Endodermal cell (in vitro differentiated cells): Measurements from ENCODE around the gene ATP6V0B. TPM values are rescaled to one million over a fixed set of nuclear protein-coding genes. Genes with fewer than 3 reads are reported as not detected.

Source experiments
- DNase-seq: peaks from one replicate; pipeline ENCODE4 v3.0.0-alpha.2; 2017
- H3K27ac ChIP-seq: 2 replicates; pipeline ENCODE4 v1.5.1; 2013; ENCODE audit warnings: mild to moderate bottlenecking, low read depth, low read length, moderate library complexity
- H3K27me3 ChIP-seq: 2 replicates; pipeline ENCODE4 v1.6.1; 2013; ENCODE audit warnings: mild to moderate bottlenecking, low read length, moderate library complexity; ENCODE audit not compliant: insufficient read depth, control insufficient read depth, poor library complexity, severe bottlenecking
- H3K36me3 ChIP-seq: 2 replicates; pipeline ENCODE4 v1.7.0; 2013; ENCODE audit warnings: mild to moderate bottlenecking, low read length, moderate library complexity; ENCODE audit not compliant: control insufficient read depth, insufficient read depth
- H3K4me1 ChIP-seq: one replicate; pipeline ENCODE4 v1.7.0; 2013; ENCODE audit warnings: low read length; ENCODE audit not compliant: control insufficient read depth, insufficient read depth
- H3K4me3 ChIP-seq: 2 replicates; pipeline ENCODE4 v1.5.1; 2013; ENCODE audit warnings: mild to moderate bottlenecking, low read length, moderate library complexity
- H3K9ac ChIP-seq: 2 replicates; pipeline ENCODE4 v1.6.1; 2013; ENCODE audit warnings: mild to moderate bottlenecking, low read length, moderate library complexity; ENCODE audit not compliant: poor library complexity, severe bottlenecking; ENCODE audit errors: extremely low read depth
- H3K9me3 ChIP-seq: 2 replicates; pipeline ENCODE4 v1.6.1; 2013; ENCODE audit warnings: mild to moderate bottlenecking, low read length, moderate library complexity; ENCODE audit not compliant: control insufficient read depth
- H3K27ac Mint-ChIP-seq: 2 replicates; pipeline ENCODE4 v1.8.0; 2020; ENCODE audit warnings: mixed read lengths
- H3K27me3 Mint-ChIP-seq: 2 replicates; pipeline ENCODE4 v1.8.0; 2021; ENCODE audit warnings: mild to moderate bottlenecking, mixed read lengths; ENCODE audit not compliant: insufficient read depth
- H3K36me3 Mint-ChIP-seq: 2 replicates; pipeline ENCODE4 v1.8.0; 2020; ENCODE audit warnings: low read depth, mixed read lengths
- H3K4me1 Mint-ChIP-seq: 2 replicates; pipeline ENCODE4 v1.8.0; 2020; ENCODE audit warnings: mixed read lengths
- H3K4me3 Mint-ChIP-seq: 2 replicates; pipeline ENCODE4 v1.8.0; 2020; ENCODE audit warnings: mild to moderate bottlenecking, moderate library complexity, mixed read lengths
- H3K9me3 Mint-ChIP-seq: 2 replicates; pipeline ENCODE4 v1.8.0; 2020; ENCODE audit warnings: mild to moderate bottlenecking, mixed read lengths
- WGBS, 2 experiments: methylation state at CpG; one replicate each; pipeline versions ENCODE4 v1.1.5 to v1.1.7; 2013; ENCODE audit warnings: missing lambda C conversion rate in 2 of 2, mixed read lengths in 1 of 2; ENCODE audit not compliant: insufficient coverage in 1 of 2, insufficient read length in 1 of 2; 5-methylcytosine and 5-hydroxymethylcytosine counted together
- total RNA-seq, 2 donors: library from RNA; stranded (reverse); fragmentation: NEBNext Ultra II Directional in 1 of 2; extraction: Animal tissue kit (Norgen Biotek cat#: 25700) in 1 of 2; gene quantifications; 2 replicates in 1 of 2; 3 replicates in 1 of 2; pipeline ENCODE4 v1.2.1, GENCODE V29; 2021
- TF ChIP-seq, protein P1 (sequence below): fragments of 200-600 bp; sonication (generic); conservative IDR thresholded peaks from 2 replicates; pipeline ENCODE4 v1.5.0; 2021; ENCODE audit warnings: antibody characterized with exemption, mild to moderate bottlenecking

Gene ATP6V0B
- total RNA-seq, 2 donors from 2014 or later = 108 to 116 TPM

DNA sequence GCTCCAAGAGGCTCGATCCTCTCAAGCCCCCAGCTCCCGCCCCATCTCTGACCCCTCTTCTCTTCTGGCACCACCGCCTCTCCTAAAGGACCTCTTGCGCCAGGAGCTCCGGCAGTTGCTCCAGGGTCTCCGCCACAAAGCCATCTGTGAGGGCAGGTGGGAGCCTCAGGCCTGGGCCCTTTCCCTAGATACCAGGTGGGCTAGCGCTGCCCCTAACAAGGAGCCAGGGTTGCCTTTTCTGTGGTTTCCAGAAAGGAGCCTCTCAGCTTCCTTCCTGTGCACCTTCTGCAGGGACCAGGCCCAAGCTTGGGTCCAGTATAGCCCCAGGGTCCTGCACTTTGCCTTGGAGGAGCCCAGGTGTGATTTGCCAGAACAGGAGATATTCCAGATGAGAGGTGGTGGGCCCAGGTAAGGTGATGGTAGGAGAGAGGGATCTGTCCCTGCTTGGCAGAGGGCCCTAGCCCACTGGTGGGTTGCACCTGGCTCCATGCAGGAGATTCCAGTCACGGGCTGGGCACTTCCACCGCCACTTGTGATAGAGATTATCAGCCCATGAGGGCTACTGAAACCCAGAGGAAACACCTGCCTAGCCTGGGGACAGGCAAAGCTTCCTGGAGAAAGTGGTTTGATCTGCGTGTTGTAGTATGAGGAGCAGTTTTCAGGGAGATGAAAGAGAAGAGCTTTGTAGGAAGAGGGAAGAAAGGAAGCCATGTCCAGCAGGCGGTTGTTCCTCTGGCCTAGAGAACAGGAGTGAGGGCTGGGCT lies 17.7 kb downstream of the ATP6V0B start:
- H3K36me3 ChIP-seq = peaks cover 3% of the 10 kb centered on the region
- DNase-seq = no peak
- Mint-ChIP-seq H3K36me3 (no peaks in the 10 kb centered on the region), H3K9me3 (no peaks in the 10 kb centered on the region), H3K4me1 (peaks cover 23% of the 10 kb centered on the region), H3K27me3 (no peaks in the 10 kb centered on the region), H3K4me3 (peak overlapping the region; percentile 78), H3K27ac (peak overlapping the region; percentile 84)
- peak overlapping the region; percentile 25 for H3K9ac ChIP-seq
- no peaks in the 10 kb centered on the region for H3K9me3 ChIP-seq
- H3K4me3 ChIP-seq = peak overlapping the region; percentile 82
- WGBS, 2 experiments = 50 to 63% methylated on average over 9 to 11 of the region's 11 CpGs
- peaks cover 15% of the 10 kb centered on the region for H3K4me1 ChIP-seq
- no peak overlapping the region for H3K27ac ChIP-seq
- H3K27me3 ChIP-seq = no peaks in the 10 kb centered on the region
- TF ChIP-seq, protein P1, sequence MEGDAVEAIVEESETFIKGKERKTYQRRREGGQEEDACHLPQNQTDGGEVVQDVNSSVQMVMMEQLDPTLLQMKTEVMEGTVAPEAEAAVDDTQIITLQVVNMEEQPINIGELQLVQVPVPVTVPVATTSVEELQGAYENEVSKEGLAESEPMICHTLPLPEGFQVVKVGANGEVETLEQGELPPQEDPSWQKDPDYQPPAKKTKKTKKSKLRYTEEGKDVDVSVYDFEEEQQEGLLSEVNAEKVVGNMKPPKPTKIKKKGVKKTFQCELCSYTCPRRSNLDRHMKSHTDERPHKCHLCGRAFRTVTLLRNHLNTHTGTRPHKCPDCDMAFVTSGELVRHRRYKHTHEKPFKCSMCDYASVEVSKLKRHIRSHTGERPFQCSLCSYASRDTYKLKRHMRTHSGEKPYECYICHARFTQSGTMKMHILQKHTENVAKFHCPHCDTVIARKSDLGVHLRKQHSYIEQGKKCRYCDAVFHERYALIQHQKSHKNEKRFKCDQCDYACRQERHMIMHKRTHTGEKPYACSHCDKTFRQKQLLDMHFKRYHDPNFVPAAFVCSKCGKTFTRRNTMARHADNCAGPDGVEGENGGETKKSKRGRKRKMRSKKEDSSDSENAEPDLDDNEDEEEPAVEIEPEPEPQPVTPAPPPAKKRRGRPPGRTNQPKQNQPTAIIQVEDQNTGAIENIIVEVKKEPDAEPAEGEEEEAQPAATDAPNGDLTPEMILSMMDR = no peak

DNA sequence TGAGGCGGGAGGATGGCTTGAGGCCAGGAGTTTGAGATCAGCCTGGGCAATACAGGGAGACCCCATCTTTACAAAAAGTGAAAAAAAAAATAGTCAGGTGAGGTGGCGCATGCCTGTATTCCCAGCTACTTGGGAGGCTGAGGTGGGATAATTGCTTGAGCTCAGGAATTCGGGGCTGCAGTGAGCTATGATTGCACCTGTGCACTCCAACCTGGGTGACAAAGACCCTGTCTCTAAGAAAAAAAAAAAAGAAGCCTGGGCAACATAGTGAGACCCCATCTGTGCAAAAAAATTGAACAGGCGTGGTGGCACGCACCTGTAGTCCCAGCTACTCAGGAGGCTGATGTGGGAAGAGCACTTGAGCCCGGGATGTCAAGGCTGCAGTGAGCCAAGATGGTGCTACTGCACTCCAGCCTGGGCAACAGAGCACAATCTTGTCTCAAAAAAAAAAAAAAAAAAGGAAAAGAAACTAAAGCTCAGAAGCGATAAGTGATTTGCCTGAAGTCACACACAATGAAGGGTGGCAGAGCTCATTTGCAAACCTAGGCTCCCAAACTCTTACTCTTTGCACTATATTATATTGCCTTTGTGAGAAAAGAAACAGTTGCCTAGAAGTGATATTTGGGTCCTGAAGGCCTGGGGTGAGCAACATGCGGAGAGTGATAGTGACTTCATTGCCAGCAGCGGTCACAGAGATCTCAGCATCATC lies 18.6 kb downstream of the ATP6V0B start:
- Mint-ChIP-seq H3K4me1 (peaks cover 28% of the 10 kb centered on the region), H3K27me3 (no peaks in the 10 kb centered on the region), H3K27ac (no peak overlapping the region), H3K9me3 (no peaks in the 10 kb centered on the region), H3K36me3 (no peaks in the 10 kb centered on the region), H3K4me3 (peak overlapping the region; percentile 78)
- no peak overlapping the region for H3K4me3 ChIP-seq
- WGBS, 2 experiments = 95 to 96% methylated on average over 7 to 9 of the region's 9 CpGs
- no peaks in the 10 kb centered on the region for H3K27me3 ChIP-seq
- peaks cover 18% of the 10 kb centered on the region for H3K4me1 ChIP-seq
- no peak overlapping the region for H3K27ac ChIP-seq
- no peaks in the 10 kb centered on the region for H3K36me3 ChIP-seq
- no peak for DNase-seq
- TF ChIP-seq, protein P1 = no peak
- H3K9me3 ChIP-seq = no peaks in the 10 kb centered on the region
- H3K9ac ChIP-seq = no peak overlapping the region

- no peaks in the 10 kb centered on the region for H3K27me3 ChIP-seq
- TF ChIP-seq, protein P1 = no peak
Measured at GRCh38 chr1:43994071-43994470, 19.3 kb downstream of the ATP6V0B start.

More at GRCh38 chr1:43994071-43994470, 19.3 kb downstream of the ATP6V0B start:
- WGBS, 2 experiments = 98 to 100% methylated on average over 4 to 7 of the region's 7 CpGs
- Histone ChIP-seq H3K9ac (no peak overlapping the region), H3K27ac (no peak overlapping the region), H3K9me3 (no peaks in the 10 kb centered on the region), H3K4me1 (peaks cover 18% of the 10 kb centered on the region), H3K4me3 (no peak overlapping the region), H3K36me3 (no peaks in the 10 kb centered on the region)
- no peak overlapping the region for H3K4me3 Mint-ChIP-seq
- peaks cover 32% of the 10 kb centered on the region for H3K4me1 Mint-ChIP-seq
- no peak overlapping the region for H3K27ac Mint-ChIP-seq
- no peaks in the 10 kb centered on the region for H3K36me3 Mint-ChIP-seq
- no peaks in the 10 kb centered on the region for H3K27me3 Mint-ChIP-seq
- no peak for DNase-seq
- no peaks in the 10 kb centered on the region for H3K9me3 Mint-ChIP-seq
